WERI-Rb-1 (cell line): ENCODE data around the gene SNTA1.

Source experiments
- DNase-seq: peaks from one replicate; pipeline ENCODE4 v3.0.0-alpha.2; 2020
- H3K27ac ChIP-seq: fragments of 250-450 bp; sonication (Bioruptor Pico); 2 replicates; pipeline ENCODE4 v1.5.1; 2020; ENCODE audit warnings: mild to moderate bottlenecking, moderate library complexity
- H3K27me3 ChIP-seq: fragments of 250-450 bp; sonication (Bioruptor Pico); 2 replicates; pipeline ENCODE4 v1.5.1; 2021; ENCODE audit warnings: mild to moderate bottlenecking, low read depth, moderate library complexity; ENCODE audit not compliant: insufficient read depth, severe bottlenecking
- H3K36me3 ChIP-seq: fragments of 250-450 bp; sonication (Bioruptor Pico); 2 replicates; pipeline ENCODE4 v1.5.1; 2020; ENCODE audit warnings: mild to moderate bottlenecking, moderate library complexity
- H3K4me3 ChIP-seq: 2 replicates; pipeline ENCODE4 v1.5.1; 2011; ENCODE audit warnings: low read depth, mild to moderate bottlenecking, control low read depth, low read length
- H3K9me3 ChIP-seq: fragments of 250-450 bp; sonication (Bioruptor Pico); 2 replicates; pipeline ENCODE4 v1.5.1; 2021; ENCODE audit warnings: mild to moderate bottlenecking, moderate library complexity; ENCODE audit not compliant: severe bottlenecking
- TF ChIP-seq, protein P1 (sequence below): IDR thresholded peaks from 2 replicates; pipeline ENCODE4 v1.5.1; 2011; ENCODE audit warnings: low read depth, mild to moderate bottlenecking, control low read depth, inconsistent platforms, low read length

SNTA1 gene

DNA sequence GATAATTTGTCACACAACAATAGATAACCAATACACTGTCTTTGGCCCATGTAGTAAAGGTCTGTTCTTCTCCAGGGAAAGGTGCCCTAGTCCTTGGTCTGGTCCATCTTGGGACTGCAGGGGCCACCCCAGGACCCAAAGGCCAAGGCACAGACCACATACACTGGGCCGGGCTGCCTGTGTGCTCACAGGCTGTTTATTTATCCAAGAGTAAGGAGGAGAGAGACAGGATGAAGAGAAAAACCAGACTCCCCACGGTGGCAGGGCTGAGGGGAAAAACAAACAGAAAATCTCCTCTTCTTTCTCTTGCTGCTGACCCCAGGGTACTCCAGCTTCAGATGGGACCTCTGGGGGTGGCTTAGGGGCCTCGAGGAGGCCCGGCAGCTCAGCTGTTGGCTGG is 35.8 kb downstream of the SNTA1 start:
- no peaks in the 10 kb centered on the region for H3K27me3 ChIP-seq
- no peak overlapping the region for H3K4me3 ChIP-seq
- no peak for DNase-seq
- H3K36me3 ChIP-seq: peaks cover 17% of the 10 kb centered on the region
- H3K27ac ChIP-seq: no peak overlapping the region
- TF ChIP-seq, protein P1, sequence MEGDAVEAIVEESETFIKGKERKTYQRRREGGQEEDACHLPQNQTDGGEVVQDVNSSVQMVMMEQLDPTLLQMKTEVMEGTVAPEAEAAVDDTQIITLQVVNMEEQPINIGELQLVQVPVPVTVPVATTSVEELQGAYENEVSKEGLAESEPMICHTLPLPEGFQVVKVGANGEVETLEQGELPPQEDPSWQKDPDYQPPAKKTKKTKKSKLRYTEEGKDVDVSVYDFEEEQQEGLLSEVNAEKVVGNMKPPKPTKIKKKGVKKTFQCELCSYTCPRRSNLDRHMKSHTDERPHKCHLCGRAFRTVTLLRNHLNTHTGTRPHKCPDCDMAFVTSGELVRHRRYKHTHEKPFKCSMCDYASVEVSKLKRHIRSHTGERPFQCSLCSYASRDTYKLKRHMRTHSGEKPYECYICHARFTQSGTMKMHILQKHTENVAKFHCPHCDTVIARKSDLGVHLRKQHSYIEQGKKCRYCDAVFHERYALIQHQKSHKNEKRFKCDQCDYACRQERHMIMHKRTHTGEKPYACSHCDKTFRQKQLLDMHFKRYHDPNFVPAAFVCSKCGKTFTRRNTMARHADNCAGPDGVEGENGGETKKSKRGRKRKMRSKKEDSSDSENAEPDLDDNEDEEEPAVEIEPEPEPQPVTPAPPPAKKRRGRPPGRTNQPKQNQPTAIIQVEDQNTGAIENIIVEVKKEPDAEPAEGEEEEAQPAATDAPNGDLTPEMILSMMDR: no peak
- no peaks in the 10 kb centered on the region for H3K9me3 ChIP-seq

GRCh38 chr20:33407251-33407650 is 36.3 kb downstream of the SNTA1 start:
- Histone ChIP-seq H3K27me3 (no peaks in the 10 kb centered on the region), H3K36me3 (peaks cover 17% of the 10 kb centered on the region), H3K9me3 (no peaks in the 10 kb centered on the region), H3K27ac (no peak overlapping the region), H3K4me3 (no peak overlapping the region)
- no peak for DNase-seq
- TF ChIP-seq, protein P1: no peak

DNA sequence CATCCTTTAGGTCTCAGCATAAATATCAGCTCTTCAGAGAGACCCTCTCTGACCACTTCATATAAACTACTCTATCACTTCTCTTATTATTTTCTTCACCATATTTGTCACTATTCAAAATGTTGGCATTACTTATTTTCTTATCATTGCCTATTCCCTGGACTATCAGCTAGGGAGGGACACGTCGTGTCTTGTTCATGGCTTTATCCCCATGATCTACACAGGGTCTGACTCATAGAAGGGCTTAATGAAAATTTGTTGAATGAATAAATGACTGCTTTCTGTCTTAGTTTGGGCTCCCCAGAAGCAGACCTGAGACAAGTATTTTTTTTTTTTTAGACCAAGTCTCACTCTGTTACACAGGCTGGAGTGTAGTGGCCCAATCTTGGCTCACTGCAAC is 39.3 kb downstream of the SNTA1 start:
- Histone ChIP-seq H3K27ac (no peak overlapping the region), H3K9me3 (no peaks in the 10 kb centered on the region), H3K27me3 (no peaks in the 10 kb centered on the region), H3K4me3 (no peak overlapping the region), H3K36me3 (peaks cover 11% of the 10 kb centered on the region)
- TF ChIP-seq, protein P1: no peak
- no peak for DNase-seq

DNA sequence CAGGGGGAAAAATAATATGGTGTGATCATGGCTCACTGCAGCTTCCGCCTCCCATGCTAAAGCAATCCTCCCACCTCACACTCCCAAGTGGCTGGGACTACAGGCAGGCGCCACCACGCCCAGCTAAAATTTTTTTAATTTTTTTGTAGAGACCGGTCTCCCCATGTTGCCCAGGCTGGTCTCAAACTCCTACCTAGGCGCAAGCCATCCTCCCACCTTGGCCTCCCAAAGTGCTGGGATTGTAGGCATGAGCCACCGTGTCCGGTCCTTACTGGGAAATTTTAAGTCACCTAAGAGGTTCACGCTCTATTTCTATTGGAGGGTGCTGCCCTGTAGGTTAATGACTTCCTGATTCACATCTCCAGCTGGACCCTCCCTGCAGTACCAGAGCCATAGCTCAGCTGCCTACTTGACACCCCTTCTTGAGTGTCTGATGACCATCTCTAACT is 41.6 kb downstream of the SNTA1 start:
- Histone ChIP-seq H3K36me3 (peaks cover 11% of the 10 kb centered on the region), H3K9me3 (no peaks in the 10 kb centered on the region), H3K27me3 (no peaks in the 10 kb centered on the region), H3K27ac (peak overlapping the region; percentile 70), H3K4me3 (peak overlapping the region; percentile 99)
- no peak for DNase-seq
- TF ChIP-seq, protein P1: no peak

DNA sequence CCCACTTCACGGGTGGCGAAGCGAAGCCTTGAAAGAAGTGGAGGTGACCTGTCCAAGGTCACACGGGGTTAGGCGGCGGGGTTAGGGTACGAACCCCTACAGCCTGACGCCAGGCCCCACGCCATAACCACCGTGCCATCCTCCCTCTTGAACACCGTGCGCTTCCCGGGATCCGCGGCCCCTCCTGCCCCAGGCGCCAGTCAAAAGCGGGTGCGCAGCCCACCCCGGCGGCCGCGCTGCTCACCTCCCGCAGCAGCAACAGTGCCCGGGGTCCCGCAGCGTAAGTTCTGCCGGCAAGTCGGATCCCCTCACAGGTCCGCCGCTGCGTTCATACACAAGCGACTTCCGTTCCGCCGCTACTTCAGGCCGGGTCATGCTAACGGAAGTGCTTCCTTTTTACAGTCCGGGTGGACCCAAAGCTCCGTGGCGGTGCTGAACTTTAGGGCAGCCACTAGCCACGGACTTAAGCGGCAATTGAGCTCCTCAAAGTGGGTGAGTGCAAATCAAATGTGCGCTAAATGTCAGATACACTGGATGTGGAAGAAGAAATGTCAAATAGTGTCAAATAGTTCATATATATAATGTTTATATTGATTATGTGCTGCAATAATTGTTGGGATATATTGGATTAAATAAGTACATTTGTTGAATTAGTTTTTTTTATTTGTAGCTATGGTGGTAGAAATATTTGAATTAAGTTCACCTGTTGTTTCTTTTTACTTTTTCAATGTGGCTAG is 42.2 kb downstream of the SNTA1 start, which contains the start of gene CDK5RAP1:
CDK5RAP1 (minus strand) TSS at position 336 of the 737 bp plus-strand sequence. CDS start 4,455 bp downstream, outside the sequence.
- Histone ChIP-seq H3K27me3 (no peaks in the 10 kb centered on the region), H3K9me3 (no peaks in the 10 kb centered on the region), H3K4me3 (peak within 1 kb of the TSS; percentile 99), H3K27ac (peak within 1 kb of the TSS; percentile 70), H3K36me3 (peaks cover 16% of the 10 kb centered on the region)
- peak; percentile 87 for DNase-seq
- TF ChIP-seq, protein P1: no peak

GRCh38 chr20:33400812-33401183 is 42.8 kb downstream of the SNTA1 start:
- peaks cover 17% of the 10 kb centered on the region for H3K36me3 ChIP-seq
- TF ChIP-seq, protein P1: peak; percentile 29; the same call in 1 of the 2 replicates
- DNase-seq: no peak
- H3K9me3 ChIP-seq: no peaks in the 10 kb centered on the region
- no peaks in the 10 kb centered on the region for H3K27me3 ChIP-seq
- H3K4me3 ChIP-seq: peak overlapping the region; percentile 99
- peak overlapping the region; percentile 70 for H3K27ac ChIP-seq
